ENCODE measurements around the gene GJB4.

GJB4 gene

GRCh38 chr1:34778381-34778780, 18.8 kb downstream of the GJB4 start:
- no peak for TF ChIP-seq POLR2A (IDR thresholded peaks at IDR 0.05; ENCODE audit: low read depth, low read length)
- no peak for FAIRE-seq
- DNase-seq (ENCODE audit: insufficient read length, low spot score): no peak

DNA sequence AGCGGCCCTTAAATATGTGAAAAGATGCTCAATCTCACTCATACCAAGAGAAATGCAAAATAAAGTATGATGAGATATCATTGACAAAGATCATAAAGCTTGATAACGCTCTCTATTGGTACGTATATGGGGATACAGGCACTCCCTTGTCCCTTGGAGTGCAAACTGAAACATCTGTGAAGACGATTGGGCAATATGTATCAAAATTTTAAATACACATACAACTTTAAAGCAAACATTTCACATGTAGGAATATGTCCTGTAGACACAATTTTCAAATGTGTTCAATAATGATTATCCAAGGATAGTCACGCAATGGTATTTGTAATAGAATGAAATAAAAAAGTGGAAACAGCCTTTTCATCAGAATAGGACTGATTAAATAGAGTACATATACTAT, 19.5 kb downstream of the GJB4 start:
- FAIRE-seq (no peak), DNase-seq (ENCODE audit: insufficient read length, low spot score) (no peak)
- no peak for TF ChIP-seq POLR2A (IDR thresholded peaks at IDR 0.05; ENCODE audit: low read depth, low read length)

- DNase-seq (ENCODE audit: insufficient read length, low spot score) (no peak), FAIRE-seq (no peak)
- TF ChIP-seq POLR2A (IDR thresholded peaks at IDR 0.05; ENCODE audit: low read depth, low read length): no peak
Measured at GRCh38 chr1:34779526-34779925, 20.0 kb downstream of the GJB4 start.

GRCh38 chr1:34779962-34780361, 20.4 kb downstream of the GJB4 start:
- no peak for TF ChIP-seq POLR2A (IDR thresholded peaks at IDR 0.05; ENCODE audit: low read depth, low read length)
- DNase-seq (ENCODE audit: insufficient read length, low spot score) (no peak), FAIRE-seq (no peak)

DNA sequence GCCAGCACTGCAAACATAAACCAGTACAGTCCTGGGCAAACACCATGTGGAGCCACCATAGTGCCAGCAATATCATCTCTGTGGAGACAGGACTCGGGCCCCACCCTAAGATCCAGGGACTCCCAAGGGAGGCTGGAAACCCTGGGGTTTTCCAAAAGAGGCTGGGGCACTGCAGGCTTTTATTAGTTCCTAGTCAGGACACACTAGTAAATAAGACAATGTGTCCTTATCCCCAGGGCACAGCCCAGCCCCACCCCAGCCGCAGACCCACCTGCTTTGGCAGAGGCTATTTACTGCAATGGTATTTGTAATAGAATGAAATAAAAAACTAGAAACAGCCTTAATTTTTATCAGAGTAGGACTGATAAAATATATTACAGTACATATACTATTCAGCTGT, 21.0 kb downstream of the GJB4 start:
- FAIRE-seq: no peak

GRCh38 chr1:34781071-34781843, 21.7 kb downstream of the GJB4 start, which contains the start of gene GJB3:
Gene GJB3 (plus strand): TSS chr1:34781214. CDS start chr1:34784763, 3,549 bp downstream.
- no peak for TF ChIP-seq POLR2A (IDR thresholded peaks at IDR 0.05; ENCODE audit: low read depth, low read length)
- DNase-seq (ENCODE audit: insufficient read length, low spot score) (peak; percentile 63), FAIRE-seq (no peak)

More for the DNA sequence above, 21.0 kb downstream of the GJB4 start:
- no peak for TF ChIP-seq POLR2A (IDR thresholded peaks at IDR 0.05; ENCODE audit: low read depth, low read length)
- DNase-seq (ENCODE audit: insufficient read length, low spot score): no peak

DNA sequence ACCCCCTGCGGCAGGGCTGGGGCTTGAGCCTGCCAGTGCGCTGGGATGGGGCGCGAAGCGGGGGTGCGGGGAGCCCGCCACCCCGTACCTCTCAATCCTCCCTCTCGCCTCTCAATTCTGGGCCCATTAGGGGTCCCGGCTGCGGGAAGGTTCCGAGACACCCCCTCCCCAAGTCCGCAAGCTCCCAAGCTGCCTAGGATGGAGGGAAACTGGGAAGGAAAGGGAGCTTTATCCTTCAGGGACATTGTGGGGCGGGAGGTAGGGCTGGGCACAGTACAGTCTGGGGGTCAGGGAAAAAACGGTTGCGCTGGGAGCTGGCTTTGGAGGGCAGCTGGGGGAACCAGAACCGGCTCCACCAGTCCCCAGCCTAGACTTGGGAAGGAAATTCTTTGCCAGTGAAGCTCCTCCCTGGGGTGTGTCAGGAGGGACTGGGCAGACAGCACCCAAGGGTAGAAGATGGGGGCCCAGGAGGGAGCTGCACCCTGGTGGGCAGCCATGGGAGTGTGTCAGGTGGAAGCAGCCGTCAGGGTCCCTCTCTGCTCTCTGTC, 22.4 kb downstream of the GJB4 start:
- TF ChIP-seq POLR2A (IDR thresholded peaks at IDR 0.05; ENCODE audit: low read depth, low read length): no peak
- FAIRE-seq (no peak), DNase-seq (ENCODE audit: insufficient read length, low spot score) (no peak)

DNA sequence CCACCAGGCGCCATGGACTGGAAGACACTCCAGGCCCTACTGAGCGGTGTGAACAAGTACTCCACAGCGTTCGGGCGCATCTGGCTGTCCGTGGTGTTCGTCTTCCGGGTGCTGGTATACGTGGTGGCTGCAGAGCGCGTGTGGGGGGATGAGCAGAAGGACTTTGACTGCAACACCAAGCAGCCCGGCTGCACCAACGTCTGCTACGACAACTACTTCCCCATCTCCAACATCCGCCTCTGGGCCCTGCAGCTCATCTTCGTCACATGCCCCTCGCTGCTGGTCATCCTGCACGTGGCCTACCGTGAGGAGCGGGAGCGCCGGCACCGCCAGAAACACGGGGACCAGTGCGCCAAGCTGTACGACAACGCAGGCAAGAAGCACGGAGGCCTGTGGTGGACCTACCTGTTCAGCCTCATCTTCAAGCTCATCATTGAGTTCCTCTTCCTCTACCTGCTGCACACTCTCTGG, 25.2 kb downstream of the GJB4 start:
- no peak for TF ChIP-seq POLR2A (IDR thresholded peaks at IDR 0.05; ENCODE audit: low read depth, low read length)
- DNase-seq (ENCODE audit: insufficient read length, low spot score): no peak
- no peak for FAIRE-seq

- TF ChIP-seq POLR2A (IDR thresholded peaks at IDR 0.05; ENCODE audit: low read depth, low read length): no peak
- no peak for FAIRE-seq
- DNase-seq (ENCODE audit: insufficient read length, low spot score): no peak
Measured at GRCh38 chr1:34785231-34785874, 25.8 kb downstream of the GJB4 start.

DNA sequence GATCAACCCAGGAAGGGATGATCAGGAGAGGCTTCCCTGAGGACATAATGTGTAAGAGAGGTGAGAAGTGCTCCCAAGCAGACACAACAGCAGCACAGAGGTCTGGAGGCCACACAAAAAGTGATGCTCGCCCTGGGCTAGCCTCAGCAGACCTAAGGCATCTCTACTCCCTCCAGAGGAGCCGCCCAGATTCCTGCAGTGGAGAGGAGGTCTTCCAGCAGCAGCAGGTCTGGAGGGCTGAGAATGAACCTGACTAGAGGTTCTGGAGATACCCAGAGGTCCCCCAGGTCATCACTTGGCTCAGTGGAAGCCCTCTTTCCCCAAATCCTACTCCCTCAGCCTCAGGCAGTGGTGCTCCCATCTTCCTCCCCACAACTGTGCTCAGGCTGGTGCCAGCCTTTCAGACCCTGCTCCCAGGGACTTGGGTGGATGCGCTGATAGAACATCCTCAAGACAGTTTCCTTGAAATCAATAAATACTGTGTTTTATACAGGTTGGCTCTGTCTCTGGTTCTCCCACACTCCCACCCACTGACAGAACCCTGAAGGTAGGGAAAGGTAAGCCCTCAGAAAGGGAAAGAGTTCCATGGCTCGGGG, 26.4 kb downstream of the GJB4 start:
- no peak for DNase-seq (ENCODE audit: insufficient read length, low spot score)
- no peak for FAIRE-seq
- no peak for TF ChIP-seq POLR2A (IDR thresholded peaks at IDR 0.05; ENCODE audit: low read depth, low read length)

DNA sequence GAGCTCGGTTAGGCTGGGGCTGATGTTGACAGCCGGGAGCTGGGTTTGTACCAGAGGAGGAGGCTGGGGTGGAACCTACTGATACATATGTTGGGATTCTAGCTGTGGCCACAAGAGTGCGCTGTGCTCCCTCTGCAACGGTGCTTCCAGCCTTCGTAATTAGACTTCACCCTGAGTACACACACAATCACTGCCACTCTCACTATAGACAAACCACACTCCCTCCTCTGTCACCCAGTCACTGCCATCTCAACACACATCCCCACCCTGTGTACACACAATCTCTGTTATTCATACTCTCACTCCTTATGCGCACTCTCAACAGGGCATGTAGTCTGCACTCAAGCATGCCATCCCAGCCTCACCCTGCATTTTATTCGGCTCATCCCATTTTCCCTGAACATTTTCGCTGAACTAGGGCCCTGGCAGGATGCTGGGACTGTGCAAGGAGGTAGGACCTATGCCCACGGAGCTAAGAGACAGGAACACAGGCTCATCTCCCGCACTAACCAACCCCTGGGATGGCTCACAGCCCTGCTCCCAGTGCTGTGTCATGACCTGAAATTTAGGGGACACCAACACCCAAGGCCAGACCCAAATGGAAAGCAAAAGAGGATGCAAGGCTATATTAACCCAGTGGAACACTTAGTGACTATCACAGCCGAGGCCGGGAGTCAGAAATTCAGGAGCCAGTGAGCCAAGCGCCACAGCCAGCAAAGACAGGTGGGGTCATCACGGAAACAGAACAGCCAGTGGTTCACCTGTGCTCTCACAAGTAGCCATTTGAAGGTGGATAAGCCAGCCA, 27.2 kb downstream of the GJB4 start:
- DNase-seq (ENCODE audit: insufficient read length, low spot score): peak; percentile 76
- FAIRE-seq: peak; percentile 60
- no peak for TF ChIP-seq POLR2A (IDR thresholded peaks at IDR 0.05; ENCODE audit: low read depth, low read length)

GRCh38 chr1:34787461-34788420, 28.2 kb downstream of the GJB4 start:
- no peak for FAIRE-seq
- no peak for DNase-seq (ENCODE audit: insufficient read length, low spot score)
- no peak for TF ChIP-seq POLR2A (IDR thresholded peaks at IDR 0.05; ENCODE audit: low read depth, low read length)
